IPS-20b (cell line): ENCODE measurements around the gene CLECL1.

ENCODE experiments used
- H3K27ac ChIP-seq: one replicate; pipeline ENCODE4 v1.5.1; 2013; ENCODE audit warnings: low read length
- H3K27me3 ChIP-seq: 2 replicates; pipeline ENCODE4 v1.6.1; 2013; ENCODE audit warnings: mild to moderate bottlenecking, low read length, inconsistent platforms; ENCODE audit not compliant: insufficient read depth
- H3K36me3 ChIP-seq: 2 replicates; pipeline ENCODE4 v1.6.1; 2013; ENCODE audit warnings: low read depth, mild to moderate bottlenecking, inconsistent platforms, low read length, moderate library complexity; ENCODE audit not compliant: insufficient read depth
- H3K4me1 ChIP-seq: 2 replicates; pipeline ENCODE4 v1.6.1; 2013; ENCODE audit warnings: mild to moderate bottlenecking, control low read depth, inconsistent platforms, low read length, moderate library complexity; ENCODE audit not compliant: insufficient read depth
- H3K4me3 ChIP-seq: 2 replicates; pipeline ENCODE4 v1.5.1; 2013; ENCODE audit warnings: mild to moderate bottlenecking, low read length, inconsistent platforms
- H3K9ac ChIP-seq: 2 replicates; pipeline ENCODE4 v1.6.1; 2013; ENCODE audit warnings: low read depth, mild to moderate bottlenecking, inconsistent platforms, low read length, moderate library complexity
- H3K9me3 ChIP-seq: 2 replicates; pipeline ENCODE4 v1.6.1; 2013; ENCODE audit warnings: mild to moderate bottlenecking, low read depth, low read length, inconsistent platforms; ENCODE audit not compliant: insufficient read depth

CLECL1 gene

DNA sequence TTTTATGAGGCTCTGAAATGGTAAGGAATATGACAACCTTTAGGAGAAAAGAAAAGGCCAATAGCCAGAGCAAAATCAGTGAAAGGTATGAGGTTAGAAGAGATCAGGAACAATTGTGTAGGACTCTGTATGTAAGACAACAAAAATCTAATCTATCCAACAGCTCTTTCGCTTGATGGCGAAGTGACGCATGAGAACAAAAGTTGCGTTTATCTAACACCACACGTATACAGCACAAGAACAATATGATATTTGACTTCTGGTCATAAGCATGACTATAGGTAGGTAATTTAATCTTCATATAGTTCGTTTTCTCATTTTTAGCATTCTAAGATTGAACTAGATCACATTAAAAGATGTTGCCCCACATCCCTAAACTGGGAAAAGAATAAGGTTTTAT lies 1.5 kb downstream of the CLECL1 start:
- Histone ChIP-seq H3K4me1 (no peaks in the 10 kb centered on the region), H3K9ac (no peak overlapping the region), H3K4me3 (no peak overlapping the region), H3K36me3 (no peaks in the 10 kb centered on the region), H3K27me3 (no peaks in the 10 kb centered on the region), H3K27ac (no peak overlapping the region), H3K9me3 (no peaks in the 10 kb centered on the region)

DNA sequence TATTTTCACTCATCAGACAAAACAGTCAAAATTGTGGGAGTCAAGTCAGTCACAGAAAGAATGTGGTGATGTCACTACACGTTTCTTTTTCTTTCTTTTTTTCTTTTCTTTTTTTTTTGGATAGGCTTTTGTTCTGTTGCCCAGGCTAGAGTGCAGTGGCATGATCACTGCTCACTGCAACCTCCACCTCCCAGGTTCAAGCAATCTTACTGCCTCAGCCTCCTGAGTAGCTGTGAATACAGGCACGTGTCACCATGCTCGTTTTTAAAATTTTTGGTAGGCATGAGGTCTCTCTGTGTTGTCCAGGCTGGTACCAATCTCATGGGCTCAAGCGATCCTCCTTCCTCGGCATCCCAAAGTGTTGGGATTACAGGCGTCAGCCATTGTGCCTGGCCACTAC lies 2.3 kb downstream of the CLECL1 start:
- Histone ChIP-seq H3K9me3 (no peaks in the 10 kb centered on the region), H3K36me3 (no peaks in the 10 kb centered on the region), H3K27me3 (no peaks in the 10 kb centered on the region), H3K27ac (no peak overlapping the region), H3K4me1 (no peaks in the 10 kb centered on the region), H3K4me3 (no peak overlapping the region), H3K9ac (no peak overlapping the region)

DNA sequence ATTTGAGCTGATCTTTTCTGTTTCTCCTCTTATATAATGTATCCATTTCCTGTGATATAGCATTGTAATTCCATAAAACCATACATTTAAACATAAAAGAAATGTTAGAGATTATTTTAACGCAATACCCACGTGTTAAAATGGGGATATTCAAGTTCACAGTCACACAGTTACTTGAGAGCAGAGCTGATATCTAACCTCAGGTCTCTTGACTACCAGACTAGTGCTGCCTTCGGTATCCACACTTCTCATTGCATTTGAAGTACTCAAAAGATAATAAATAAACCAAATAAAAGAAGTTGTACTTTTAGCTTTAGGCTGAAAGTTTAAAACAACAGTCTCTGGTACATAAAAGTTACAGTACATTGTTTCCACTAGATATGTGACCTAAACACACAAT lies 2.9 kb downstream of the CLECL1 start:
- no peaks in the 10 kb centered on the region for H3K4me1 ChIP-seq
- no peaks in the 10 kb centered on the region for H3K9me3 ChIP-seq
- H3K9ac ChIP-seq, result no peak overlapping the region
- H3K4me3 ChIP-seq, result no peak overlapping the region
- H3K27me3 ChIP-seq, result no peaks in the 10 kb centered on the region
- no peaks in the 10 kb centered on the region for H3K36me3 ChIP-seq
- no peak overlapping the region for H3K27ac ChIP-seq

DNA sequence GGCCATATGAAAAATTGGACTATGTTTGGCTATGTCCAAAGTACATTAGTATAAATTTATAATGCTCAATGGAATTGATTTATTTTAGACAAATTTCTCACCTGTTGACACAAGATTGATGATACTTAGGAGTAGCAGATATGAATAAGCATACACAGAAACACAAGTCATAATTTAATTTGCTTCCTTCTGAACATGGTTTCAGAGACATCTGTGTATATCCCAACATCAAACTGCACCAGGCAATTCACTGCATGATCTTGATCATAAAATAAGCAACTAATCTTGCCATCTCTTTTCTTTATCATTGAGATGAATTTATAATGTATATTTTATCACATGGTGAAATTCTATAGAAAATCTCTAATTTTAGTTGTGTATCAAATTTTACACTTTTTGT lies 3.8 kb downstream of the CLECL1 start:
- no peak overlapping the region for H3K27ac ChIP-seq

DNA sequence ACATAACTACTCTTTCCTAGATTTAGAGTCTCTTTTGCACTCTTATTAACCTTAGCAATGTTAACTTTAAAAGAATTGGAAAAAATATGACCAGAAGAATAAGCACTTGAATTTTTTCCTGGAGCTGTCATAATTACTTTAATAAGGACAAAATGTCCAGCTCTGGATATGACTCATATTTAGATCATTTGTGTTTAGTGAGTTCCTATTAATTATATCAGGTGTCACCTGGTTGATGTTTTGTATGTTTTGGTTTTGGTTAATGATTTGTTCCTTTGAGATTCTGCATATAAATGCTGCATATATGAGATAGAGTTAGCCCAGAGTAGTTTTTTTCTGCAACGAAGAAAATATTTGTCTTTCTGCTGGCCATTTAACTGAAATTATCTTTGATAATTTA lies 5.1 kb downstream of the CLECL1 start:
- Histone ChIP-seq H3K36me3 (no peaks in the 10 kb centered on the region), H3K4me3 (no peak overlapping the region), H3K9ac (no peak overlapping the region), H3K4me1 (no peaks in the 10 kb centered on the region), H3K9me3 (no peaks in the 10 kb centered on the region), H3K27ac (no peak overlapping the region), H3K27me3 (no peaks in the 10 kb centered on the region)

More for the DNA sequence above, 3.8 kb downstream of the CLECL1 start:
- no peaks in the 10 kb centered on the region for H3K36me3 ChIP-seq
- no peaks in the 10 kb centered on the region for H3K27me3 ChIP-seq
- no peak overlapping the region for H3K4me3 ChIP-seq
- no peak overlapping the region for H3K9ac ChIP-seq
- no peaks in the 10 kb centered on the region for H3K9me3 ChIP-seq
- no peaks in the 10 kb centered on the region for H3K4me1 ChIP-seq

DNA sequence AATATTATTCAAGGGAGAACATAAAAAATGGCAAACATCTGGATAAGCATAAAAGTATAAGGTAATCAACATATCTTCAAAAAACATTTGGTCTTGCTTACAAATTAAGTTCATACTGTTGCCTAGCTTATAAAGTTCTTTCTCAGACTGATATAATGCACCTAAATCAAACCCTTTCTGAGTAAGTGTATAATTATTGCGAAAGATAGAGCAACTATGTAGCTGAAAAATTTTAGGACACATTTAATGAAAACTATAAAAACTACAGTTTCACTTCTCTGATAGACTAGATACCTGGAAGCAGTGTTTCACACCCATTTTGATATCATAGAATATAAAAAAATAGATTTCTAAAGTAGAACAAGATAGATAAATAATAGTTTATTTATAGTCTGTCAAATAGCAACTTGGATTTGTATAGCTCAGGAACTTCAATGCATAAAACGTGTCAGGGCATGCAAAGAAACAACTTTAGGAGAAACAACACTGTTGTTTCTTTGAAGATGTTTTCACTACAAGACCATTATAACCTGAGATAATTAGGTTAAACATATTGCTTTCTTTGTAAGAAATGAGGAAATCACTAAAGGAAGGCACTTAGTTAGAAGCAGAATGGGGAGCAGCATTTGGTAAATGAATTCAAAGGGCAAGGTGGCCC lies 7.6 kb downstream of the CLECL1 start:
- no peak overlapping the region for H3K27ac ChIP-seq
- H3K9me3 ChIP-seq, result no peaks in the 10 kb centered on the region
- no peak overlapping the region for H3K9ac ChIP-seq
- no peak overlapping the region for H3K4me3 ChIP-seq
- H3K27me3 ChIP-seq, result no peaks in the 10 kb centered on the region
- H3K4me1 ChIP-seq, result no peaks in the 10 kb centered on the region
- no peaks in the 10 kb centered on the region for H3K36me3 ChIP-seq

DNA sequence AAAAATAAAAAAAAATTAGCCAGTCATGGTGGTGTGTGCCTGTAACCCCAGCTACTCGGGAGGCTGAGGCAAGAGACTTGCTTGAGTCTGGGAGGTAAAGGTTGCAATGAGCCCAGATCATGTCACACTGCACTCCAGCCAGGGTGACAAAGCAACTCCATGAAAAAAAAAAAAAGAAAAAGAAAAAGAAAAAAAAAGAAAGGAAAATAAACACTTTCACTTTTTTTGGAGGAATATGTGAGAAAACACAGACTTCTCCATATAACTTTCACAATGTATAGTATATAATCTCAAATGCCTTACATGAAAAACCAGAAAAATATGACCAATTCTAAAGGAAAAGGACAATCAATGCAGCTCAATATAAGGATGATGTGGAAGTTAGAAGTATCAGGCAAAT lies 8.9 kb downstream of the CLECL1 start:
- no peaks in the 10 kb centered on the region for H3K36me3 ChIP-seq
- H3K27ac ChIP-seq, result no peak overlapping the region
- H3K9ac ChIP-seq, result no peak overlapping the region
- no peaks in the 10 kb centered on the region for H3K9me3 ChIP-seq
- H3K4me3 ChIP-seq, result no peak overlapping the region
- no peaks in the 10 kb centered on the region for H3K27me3 ChIP-seq
- no peaks in the 10 kb centered on the region for H3K4me1 ChIP-seq

DNA sequence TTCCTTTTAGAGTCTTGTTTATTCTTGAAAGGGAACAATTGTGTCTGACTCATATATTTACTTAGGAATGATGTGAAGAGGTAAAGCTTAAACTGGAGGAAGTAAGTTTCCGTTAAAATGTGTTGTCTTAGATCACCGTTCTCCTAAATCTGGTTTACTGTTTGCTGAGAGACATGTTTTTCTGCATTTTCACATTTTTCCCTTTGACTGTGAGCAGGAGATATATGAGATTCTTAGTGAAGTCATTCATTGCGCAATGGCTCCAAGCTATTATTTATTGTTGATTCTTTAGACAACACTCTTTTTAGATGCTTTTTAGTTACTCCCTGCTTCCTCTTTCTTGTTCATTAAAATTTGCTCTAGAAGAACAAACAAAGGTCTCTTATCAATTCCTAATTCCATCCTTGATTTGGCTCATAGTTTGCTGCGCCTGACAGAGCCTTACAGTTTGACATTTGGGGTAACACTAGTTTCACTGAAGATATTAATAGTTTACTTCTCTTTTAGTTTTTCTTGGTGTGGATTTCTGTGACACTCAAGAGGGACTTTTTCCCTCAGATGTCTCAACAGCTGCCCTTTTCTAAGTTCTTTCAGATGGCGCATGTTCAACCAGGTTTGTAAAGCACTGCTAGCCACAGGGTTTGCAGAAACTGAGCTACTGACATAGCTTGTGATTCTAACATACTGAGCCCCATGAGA lies 11.4 kb downstream of the CLECL1 start:
- Histone ChIP-seq H3K9ac (no peak overlapping the region), H3K36me3 (no peaks in the 10 kb centered on the region), H3K4me3 (no peak overlapping the region), H3K27me3 (no peaks in the 10 kb centered on the region), H3K9me3 (no peaks in the 10 kb centered on the region), H3K4me1 (no peaks in the 10 kb centered on the region), H3K27ac (no peak overlapping the region)

DNA sequence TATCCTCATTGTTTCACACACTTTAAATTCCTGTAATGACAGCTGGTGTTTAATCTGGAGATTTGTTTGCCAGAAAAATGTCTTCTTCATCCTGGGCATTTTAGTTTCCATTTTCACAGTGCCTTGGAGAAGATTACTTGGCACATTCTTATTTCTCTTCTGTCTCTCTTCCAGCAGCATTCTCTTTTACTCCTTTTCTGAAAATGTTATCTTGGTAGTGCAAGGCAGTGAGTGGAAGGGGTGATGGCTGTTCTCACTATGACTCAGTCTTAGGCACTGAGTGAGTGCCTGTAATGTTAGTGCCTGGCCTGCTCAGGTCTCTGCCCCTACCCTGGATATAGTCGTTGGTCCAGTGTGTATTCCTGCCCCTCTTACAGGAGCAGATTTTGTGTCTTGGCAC lies 13.1 kb downstream of the CLECL1 start:
- H3K4me3 ChIP-seq, result no peak overlapping the region
- H3K9me3 ChIP-seq, result no peaks in the 10 kb centered on the region
- no peaks in the 10 kb centered on the region for H3K4me1 ChIP-seq
- H3K27me3 ChIP-seq, result no peaks in the 10 kb centered on the region
- H3K27ac ChIP-seq, result no peak overlapping the region
- no peaks in the 10 kb centered on the region for H3K36me3 ChIP-seq
- no peak overlapping the region for H3K9ac ChIP-seq

DNA sequence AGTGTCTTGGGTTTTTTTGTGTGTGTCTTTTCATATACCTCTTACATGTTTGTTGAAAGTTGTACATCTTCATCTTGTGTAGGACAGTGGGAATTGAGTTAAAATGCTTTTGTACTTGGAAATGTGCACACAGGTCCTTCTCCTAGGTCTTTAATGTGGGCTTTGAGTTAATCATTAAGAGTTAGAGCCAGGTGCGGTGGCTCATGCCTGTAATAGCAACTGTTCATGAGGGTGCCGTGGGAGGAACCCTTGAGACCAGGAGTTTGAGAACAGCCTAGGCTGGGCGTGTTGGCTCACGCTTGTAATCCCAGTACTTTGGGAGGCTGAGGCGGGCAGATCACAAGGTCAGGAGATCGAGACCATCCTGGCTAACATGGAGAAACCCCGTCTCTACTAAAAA lies 13.9 kb downstream of the CLECL1 start:
- Histone ChIP-seq H3K27ac (no peak overlapping the region), H3K27me3 (no peaks in the 10 kb centered on the region), H3K9me3 (no peaks in the 10 kb centered on the region), H3K4me1 (no peaks in the 10 kb centered on the region), H3K4me3 (no peak overlapping the region), H3K9ac (no peak overlapping the region), H3K36me3 (no peaks in the 10 kb centered on the region)

DNA sequence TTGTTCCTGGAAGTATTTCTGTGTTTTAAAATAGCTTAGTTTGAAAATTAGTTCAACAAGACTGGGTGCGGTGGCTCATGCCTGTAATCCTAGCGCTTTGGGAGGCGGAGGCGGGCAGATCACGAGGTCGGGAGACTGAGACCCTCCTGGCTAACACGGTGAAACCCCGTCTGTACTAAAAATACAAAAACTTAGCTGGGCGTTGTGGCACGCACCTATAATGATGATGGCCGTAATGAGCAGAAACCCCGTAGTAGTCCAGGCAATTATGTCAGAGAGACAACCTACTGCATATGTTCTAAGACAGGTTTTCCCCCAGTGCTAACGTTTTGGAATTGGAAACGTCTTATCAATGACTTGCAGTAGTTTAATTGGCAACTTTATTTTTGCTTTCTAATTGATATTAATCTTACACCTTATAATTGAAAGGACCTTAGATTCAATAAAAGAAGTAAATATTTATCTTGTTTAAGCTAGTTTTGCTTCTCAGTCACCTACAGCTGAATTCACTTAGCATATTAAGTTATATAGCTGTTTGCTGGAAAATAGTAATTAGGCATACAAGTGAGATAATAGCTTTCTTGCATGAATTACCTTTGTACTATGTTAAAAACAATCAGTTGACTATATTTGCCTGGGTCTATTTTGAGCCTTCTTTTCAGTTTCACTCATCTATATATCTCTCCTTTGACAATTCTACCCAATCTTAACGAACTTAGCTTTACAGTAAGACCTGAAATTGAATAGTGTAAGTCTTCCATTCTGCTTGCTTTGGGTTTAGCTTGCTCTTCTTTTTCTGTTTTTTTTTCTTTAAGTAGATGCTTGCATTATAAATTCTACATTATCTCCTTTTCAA lies 15.6 kb downstream of the CLECL1 start:
- Histone ChIP-seq H3K9me3 (no peaks in the 10 kb centered on the region), H3K36me3 (no peaks in the 10 kb centered on the region), H3K9ac (no peak overlapping the region), H3K27ac (no peak overlapping the region), H3K4me3 (no peak overlapping the region), H3K4me1 (no peaks in the 10 kb centered on the region), H3K27me3 (no peaks in the 10 kb centered on the region)
